NCI-H2029 (cell line): ENCODE measurements around the gene TMCC3.
"Not testable (repeated sequence)": the region's sequence is repeated elsewhere in the genome, so short reads cannot be mapped to it uniquely, and the experiment has no call there.

Source experiments
- DNase-seq: peaks from one replicate; lab custom pipeline; 2025; lab: John Stamatoyannopoulos, UW

TMCC3 gene, protein sequence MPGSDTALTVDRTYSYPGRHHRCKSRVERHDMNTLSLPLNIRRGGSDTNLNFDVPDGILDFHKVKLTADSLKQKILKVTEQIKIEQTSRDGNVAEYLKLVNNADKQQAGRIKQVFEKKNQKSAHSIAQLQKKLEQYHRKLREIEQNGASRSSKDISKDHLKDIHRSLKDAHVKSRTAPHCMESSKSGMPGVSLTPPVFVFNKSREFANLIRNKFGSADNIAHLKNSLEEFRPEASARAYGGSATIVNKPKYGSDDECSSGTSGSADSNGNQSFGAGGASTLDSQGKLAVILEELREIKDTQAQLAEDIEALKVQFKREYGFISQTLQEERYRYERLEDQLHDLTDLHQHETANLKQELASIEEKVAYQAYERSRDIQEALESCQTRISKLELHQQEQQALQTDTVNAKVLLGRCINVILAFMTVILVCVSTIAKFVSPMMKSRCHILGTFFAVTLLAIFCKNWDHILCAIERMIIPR

GRCh38 chr12:94650143-94651056, at the start of gene TMCC3:
TMCC3 (minus strand) TSS chr12:94650557; CDS start chr12:94650430, 127 bp downstream.
- DNase-seq, result peak; percentile 13

DNA sequence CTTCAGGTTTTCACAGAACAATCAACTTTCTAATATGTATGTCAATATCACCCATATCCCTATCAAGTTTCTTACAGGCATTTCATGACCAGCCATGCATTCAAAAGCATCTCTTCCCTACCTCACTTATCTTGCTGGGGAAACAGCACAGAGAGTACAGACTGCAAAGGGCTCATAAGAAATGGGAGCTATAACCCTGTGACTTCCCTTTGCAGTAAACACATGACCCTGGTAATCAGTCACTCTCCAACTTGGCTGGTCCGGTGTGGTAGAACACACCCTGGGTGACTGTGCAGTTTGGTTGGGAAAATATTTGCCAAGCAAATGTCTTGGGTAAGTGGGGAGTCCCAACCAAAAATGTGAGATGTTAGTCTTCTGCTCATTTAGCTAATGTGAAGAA, 49.4 kb upstream of the TMCC3 start:
- DNase-seq, result no peak

- DNase-seq, result no peak
Observed at GRCh38 chr12:94698578-94698977, 48.2 kb upstream of the TMCC3 start.

- no peak for DNase-seq
Observed at GRCh38 chr12:94697631-94698030, 47.3 kb upstream of the TMCC3 start.

DNA sequence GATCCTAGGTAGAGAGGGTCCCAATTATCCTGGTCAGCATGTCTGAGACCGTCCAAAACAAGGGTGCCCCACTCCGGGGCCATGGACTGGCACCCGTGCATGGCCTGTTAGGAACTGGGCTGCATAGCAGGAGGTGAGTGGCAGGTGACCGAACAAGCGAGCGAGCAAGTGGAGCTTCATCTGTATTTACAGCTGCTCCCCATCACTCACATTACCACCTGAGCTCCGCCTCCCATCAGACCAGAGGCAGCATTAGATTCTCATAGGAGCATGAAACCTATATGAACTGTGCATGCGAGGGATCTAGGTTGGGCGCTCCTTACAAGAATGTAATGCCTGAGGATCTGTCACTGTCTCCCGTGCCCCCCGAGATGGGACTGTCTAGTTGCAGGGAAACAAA, 44.4 kb upstream of the TMCC3 start:
- DNase-seq, result no peak

DNA sequence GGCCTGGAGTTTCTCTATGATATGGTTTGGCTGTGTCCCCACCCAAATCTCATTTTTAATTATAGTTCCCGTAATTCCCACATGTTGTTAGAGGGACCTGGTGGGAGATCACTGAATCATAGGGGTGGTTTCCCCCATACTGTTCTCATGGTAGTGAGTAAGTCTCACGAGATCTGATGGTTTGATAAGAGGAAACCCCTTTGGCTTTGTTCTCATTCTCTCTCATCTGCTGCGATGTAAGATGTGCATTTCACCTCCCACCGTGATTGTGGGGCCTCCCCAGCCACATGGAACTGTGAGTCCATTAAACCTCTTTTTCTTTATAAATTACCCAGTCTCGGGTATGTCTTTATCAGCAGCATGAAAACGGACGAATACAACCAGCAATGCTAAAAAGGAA, 42.5 kb upstream of the TMCC3 start:
- DNase-seq, result not testable (repeated sequence)

DNA sequence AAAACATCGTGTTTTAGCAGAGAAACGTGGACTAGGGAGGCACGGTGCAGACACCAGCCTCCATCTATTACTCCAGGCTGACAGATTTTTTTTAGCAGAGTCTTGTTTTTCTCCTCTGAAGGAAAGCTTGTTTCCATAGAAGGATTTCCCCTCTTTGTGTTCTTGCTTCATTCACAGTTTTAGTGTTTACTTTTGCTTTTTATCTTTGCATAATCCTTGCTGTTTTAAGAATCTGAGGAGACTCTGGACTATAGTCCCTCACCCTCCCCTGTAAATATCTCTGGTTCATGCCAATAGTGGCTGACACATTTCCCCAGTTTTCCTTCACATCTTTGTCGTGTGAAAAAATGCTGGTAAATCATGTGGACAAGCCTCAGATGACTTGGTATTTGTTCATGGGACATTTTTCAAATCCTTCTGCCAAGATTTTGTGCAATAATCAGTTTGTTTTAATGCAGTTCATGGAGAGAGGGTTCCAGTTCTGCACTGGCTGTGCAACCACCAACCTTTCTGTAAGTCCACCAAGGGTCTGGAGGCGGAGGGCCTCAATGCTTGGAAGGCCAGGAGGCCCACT, 39.9 kb upstream of the TMCC3 start:
- DNase-seq, result no peak

DNA sequence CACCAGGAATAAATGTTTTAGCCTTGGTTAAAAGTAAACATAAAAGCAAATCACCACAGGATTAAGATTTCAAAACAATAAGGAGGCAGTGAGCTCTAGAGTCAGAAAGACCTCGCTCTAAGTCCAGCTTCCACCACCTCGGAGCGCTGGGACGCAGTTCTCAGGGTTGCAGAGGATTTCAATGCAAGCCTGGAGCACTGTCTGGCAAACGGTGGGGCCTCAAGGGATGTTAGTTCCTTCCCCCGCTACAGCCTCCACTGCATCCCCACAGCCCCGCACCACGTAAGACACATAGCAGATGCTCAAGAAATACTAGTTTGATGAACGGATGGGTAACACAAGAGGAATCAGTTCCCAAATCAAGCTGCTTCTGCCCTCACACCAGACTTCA, 39.3 kb upstream of the TMCC3 start:
- DNase-seq, result no peak

DNA sequence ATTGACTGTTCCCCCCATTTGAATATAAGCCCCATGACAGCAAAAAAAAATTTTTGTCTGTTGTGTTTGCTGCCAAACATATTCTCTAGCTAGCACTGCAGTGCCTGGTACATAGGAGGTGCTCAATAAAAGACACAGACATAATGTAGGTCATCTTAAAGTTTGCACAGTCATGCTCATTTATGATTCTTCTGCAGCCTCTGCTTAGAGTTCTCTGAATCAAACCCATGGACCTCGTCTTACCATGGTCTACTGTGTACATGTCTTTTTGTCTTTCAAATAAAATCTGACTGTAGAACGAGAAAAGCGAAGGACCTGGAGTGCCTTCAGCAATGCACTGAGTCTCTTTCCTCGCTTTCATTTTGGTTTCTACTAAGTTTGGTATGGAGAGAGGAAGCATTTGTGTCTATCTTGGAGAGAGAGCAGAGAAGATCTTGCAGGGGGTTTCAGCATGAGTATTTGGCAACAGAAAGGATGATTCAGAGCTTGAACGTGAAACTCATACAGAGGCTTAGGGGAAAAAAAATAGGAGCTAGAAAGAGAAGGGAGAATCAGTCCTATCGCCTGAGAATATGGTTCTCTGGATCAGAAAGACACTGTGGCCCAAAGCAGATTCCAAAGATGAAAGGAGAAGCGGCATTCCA, 38.8 kb upstream of the TMCC3 start:
- DNase-seq, result no peak

- DNase-seq, result no peak
Observed at GRCh38 chr12:94687891-94688290, 37.5 kb upstream of the TMCC3 start.

- peak; percentile 28 for DNase-seq
Observed at GRCh38 chr12:94686834-94687628, 36.7 kb upstream of the TMCC3 start.

- DNase-seq, result no peak
Observed at GRCh38 chr12:94684416-94685142, 34.2 kb upstream of the TMCC3 start.

- DNase-seq, result no peak
Observed at GRCh38 chr12:94679554-94680195, 29.3 kb upstream of the TMCC3 start.

DNA sequence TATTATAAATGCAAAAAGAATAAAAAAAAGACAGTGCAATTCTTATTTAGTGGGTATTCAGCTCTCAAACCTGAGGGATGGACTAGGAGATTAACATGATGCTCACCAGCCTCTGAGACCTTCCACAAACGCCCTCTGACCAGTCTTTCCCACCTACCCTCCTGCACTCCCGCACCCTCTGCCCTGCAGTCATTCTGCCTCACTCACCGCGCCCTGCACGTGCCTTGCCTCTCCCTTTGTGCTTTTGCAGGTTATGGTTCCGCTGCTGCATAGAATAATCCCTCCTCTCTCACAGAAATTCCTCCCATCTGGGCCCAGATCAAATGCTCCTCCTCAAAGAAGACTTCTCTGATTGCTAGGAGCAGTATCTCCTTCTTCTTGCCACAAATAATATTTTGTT, 28.5 kb upstream of the TMCC3 start:
- DNase-seq, result no peak

GRCh38 chr12:94678379-94678778, 28.0 kb upstream of the TMCC3 start:
- DNase-seq, result no peak

DNA sequence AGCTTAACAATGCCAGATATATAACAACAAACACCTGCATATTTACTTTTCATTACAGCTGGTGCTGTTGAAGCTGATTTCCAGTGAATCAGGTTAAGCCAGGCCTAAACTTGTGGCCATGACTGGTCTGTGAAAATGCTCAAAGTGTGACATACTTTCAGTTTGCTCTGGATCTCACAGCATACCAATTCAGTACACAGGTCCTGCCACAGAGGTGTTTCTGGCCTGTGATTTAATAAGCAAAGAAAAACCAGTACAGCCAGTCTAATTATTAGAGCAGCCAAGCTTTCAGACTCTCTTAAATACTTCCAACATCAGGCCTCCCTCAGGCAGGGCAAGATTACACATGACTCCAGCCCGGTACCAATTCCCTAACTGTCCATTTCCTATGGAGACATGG, 27.4 kb upstream of the TMCC3 start:
- no peak for DNase-seq

DNA sequence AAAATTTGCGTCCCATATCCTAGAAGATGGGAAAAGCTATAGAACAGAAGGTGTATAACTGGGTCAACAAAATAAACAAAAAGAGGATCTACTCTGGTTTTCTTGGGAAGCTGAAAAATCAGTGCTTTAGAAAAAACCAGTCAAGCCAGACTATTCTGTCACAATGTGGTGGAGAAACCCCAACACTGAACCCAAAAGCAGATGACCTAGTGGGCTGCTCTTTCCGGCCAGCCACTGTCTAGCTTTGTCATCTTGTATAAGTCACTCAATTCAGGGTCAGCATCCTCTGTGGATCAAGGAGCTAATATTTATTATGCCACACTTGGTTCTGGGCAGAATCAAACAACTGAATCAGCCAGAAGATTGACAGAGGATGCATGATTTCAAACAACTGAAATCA, 26.6 kb upstream of the TMCC3 start:
- DNase-seq, result no peak

DNA sequence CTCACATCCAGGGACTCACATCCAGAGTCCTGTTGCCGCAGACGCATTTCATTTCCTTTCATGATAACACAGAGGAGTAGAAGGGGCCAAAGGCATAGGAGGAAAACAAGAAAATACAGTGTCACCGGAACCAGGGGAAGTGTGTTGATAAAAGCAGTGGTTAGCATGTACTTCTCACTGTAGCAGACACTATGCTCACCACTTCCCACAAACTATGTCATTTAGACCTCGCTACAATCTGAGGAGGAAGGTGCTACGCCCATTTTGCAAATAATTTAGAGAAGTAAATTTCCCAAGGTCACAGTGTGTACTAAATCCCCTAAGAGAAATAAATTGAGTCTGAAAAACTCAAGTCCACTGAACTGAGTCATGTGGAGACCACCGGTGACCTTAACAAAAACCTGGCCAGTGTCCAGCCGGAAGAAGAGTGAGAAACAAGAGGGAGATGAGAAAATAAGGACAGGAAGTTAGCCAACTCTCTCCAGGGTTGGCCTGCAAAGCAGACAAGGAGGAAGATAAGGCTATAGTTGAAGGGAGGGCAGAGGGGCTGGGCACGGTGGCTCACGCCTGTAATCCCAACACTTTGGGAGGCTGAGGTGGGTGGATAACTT, 25.8 kb upstream of the TMCC3 start:
- no peak for DNase-seq

GRCh38 chr12:94674835-94675234, 24.5 kb upstream of the TMCC3 start:
- DNase-seq, result no peak

DNA sequence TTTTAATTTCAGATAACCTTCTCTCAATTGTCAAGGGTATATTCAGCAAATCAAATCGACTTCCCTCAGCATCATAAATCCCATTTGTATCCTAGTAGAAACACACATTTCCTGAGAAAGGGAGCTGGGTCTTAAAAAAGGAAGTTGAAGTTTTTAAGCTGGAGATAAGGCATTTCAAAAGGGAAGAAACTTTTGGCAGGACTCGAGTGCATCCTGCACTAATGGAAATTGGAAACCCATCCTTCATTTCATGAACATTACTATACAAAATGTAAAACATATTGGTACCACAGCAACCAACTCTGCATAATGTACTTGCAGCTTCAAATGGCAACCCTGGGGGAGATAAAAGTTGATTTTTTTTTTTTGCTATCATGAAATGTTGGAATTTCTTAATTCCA, 23.7 kb upstream of the TMCC3 start:
- no peak for DNase-seq
